GM23248 (cell line): Measurements from ENCODE around the gene SFMBT2.

Experiments used
- EZH2 ChIP-seq: fragments of 200-600 bp; sonication (generic); IDR thresholded peaks from 2 replicates; pipeline ENCODE4 v1.6.1; 2018; ENCODE audit warnings: antibody characterized with exemption, mild to moderate bottlenecking; ENCODE audit not compliant: insufficient read depth, poor library complexity, severe bottlenecking
- EZH2phosphoT487 ChIP-seq: fragments of 200-600 bp; sonication (generic); IDR thresholded peaks from 2 replicates; pipeline ENCODE4 v1.6.1; 2018; ENCODE audit warnings: antibody characterized with exemption, moderate library complexity, mild to moderate bottlenecking, low read depth; ENCODE audit not compliant: insufficient read depth

GRCh38 chr10:7202793-7203355, 208.0 kb downstream of the SFMBT2 start:
- no peak for TF ChIP-seq EZH2
- TF ChIP-seq EZH2phosphoT487 = no peak
